ENCODE measurements around the gene DGCR8. TPM values are rescaled to one million over a fixed set of nuclear protein-coding genes. Genes with fewer than 3 reads are reported as not detected.

The DGCR8 gene
- total and polyA plus RNA-seq, 7 donors: 6.7 to 32.7 (median 15.3) TPM

DNA sequence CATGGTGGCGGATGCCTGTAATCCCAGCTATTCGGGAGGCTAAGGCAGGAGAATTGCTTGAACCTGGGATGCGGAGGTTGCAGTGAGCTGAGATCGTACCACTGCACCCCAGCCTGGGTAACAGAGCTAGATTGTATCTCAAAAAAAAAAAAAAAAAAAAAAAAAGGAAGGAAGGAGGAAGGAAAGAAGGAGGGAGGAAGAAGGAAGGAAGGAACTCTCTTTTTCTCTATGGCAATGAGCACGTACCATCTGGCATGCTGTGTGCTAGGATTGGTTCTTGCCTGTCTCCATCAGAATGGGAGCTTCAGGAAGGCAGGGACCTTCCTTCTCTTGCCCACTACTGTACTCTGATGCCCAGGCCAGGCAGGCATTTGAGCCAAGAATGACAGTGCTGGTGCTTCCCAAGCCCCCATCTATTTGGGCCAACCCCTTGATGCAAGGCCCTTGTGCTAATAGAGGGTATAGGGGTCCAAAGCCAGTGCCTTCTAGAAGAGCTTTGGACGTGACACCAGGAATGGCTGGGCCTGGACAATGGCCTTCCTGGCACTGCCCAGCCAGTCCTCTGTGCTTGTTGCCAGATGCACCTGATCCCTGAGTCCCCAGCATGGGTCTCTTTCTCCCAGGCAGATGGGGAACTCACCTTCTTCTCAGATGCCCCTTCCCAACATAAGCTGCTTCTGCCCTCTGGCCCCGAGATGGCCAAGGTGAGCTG, 10.6 kb upstream of the DGCR8 start:
- Histone ChIP-seq H3K9me3 (no peaks in the 10 kb centered on the region), H3K27ac (no peak overlapping the region), H3K27me3 (no peaks in the 10 kb centered on the region), H3K36me3 (peaks cover 0 to 6% (median 0%) of the 10 kb centered on the region in 4 donors), H3K4me3 (no peak overlapping the region), H3K4me1 (no peaks in the 10 kb centered on the region)
- intact Hi-C loops (cut with DNase I): no loop called here
- DNase-seq: no peak
- no peak for TF ChIP-seq POLR2AphosphoS5 (IDR thresholded peaks at IDR 0.05)
- TF ChIP-seq, protein P1, sequence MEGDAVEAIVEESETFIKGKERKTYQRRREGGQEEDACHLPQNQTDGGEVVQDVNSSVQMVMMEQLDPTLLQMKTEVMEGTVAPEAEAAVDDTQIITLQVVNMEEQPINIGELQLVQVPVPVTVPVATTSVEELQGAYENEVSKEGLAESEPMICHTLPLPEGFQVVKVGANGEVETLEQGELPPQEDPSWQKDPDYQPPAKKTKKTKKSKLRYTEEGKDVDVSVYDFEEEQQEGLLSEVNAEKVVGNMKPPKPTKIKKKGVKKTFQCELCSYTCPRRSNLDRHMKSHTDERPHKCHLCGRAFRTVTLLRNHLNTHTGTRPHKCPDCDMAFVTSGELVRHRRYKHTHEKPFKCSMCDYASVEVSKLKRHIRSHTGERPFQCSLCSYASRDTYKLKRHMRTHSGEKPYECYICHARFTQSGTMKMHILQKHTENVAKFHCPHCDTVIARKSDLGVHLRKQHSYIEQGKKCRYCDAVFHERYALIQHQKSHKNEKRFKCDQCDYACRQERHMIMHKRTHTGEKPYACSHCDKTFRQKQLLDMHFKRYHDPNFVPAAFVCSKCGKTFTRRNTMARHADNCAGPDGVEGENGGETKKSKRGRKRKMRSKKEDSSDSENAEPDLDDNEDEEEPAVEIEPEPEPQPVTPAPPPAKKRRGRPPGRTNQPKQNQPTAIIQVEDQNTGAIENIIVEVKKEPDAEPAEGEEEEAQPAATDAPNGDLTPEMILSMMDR (IDR thresholded peaks at IDR 0.05): no peak
- TF ChIP-seq POLR2A (IDR thresholded peaks at IDR 0.05): no peak
- no peak for TF ChIP-seq EP300 (IDR thresholded peaks at IDR 0.05)
- WGBS, 2 donors: 89 to 95% methylated on average over 7 of the region's 7 CpGs

DNA sequence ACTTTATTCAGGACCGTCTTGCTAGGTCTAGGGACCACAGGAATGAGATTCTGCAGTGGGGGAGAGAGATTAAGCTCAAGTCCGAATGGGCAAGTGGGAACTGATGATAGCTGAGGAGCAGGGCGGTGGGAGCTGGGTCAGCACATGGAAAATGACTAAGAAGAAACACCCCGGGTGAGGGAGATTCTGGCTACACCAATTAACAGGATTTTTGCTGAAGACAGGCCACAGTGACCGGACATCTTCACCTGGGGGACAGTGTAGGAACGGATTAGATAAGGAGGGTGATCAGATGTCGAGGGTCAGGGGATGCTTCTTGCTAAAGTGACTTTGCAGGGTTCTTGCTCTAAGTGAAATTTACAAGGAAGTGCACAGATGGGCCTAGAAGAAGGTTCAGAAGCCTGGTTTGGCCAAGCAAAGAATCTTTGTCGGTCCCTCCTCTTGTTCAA, 8.5 kb upstream of the DGCR8 start:
- no peaks in the 10 kb centered on the region for H3K36me3 ChIP-seq
- intact Hi-C loops (cut with DNase I): no loop called here
- no peak overlapping the region for H3K27ac ChIP-seq
- H3K27me3 ChIP-seq: no peaks in the 10 kb centered on the region
- DNase-seq: no peak
- no peaks in the 10 kb centered on the region for H3K9me3 ChIP-seq
- WGBS, 2 donors: 90 to 93% methylated on average over 8 of the region's 8 CpGs
- no peak overlapping the region for H3K4me3 ChIP-seq
- H3K4me1 ChIP-seq: no peaks in the 10 kb centered on the region
- no peak for TF ChIP-seq POLR2AphosphoS5 (IDR thresholded peaks at IDR 0.05)
- TF ChIP-seq, protein P1 (IDR thresholded peaks at IDR 0.05): no peak
- no peak for TF ChIP-seq POLR2A (IDR thresholded peaks at IDR 0.05)
- no peak for TF ChIP-seq EP300 (IDR thresholded peaks at IDR 0.05)

DNA sequence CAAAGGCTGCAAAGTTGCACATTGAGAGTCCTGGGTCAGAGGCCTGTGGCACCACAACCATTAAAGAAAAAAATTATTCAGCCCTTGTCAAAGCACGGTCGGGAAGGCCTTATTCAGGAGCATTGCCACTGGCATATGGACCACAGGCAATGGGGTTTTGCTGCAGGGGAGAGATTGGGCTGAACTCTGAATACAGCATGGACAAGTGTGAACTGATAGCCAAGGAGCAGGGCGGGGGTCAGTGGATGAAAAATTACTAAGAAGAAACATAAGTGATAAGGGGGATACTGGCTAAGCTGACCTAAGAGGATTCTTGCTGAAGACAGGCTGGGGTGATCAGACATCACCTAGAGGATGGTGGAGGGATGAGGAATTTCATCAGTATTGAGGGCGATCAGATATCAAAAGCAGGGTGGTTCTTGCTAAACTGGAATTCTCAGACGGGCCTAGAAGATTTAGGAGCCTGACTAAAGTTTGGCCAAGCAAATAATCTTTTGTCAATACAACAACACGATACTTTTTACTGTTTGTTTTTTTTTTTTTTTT, 3.3 kb upstream of the DGCR8 start:
- Histone ChIP-seq H3K4me1 (peaks cover 0 to 15% (median 13%) of the 10 kb centered on the region in 4 donors), H3K27me3 (no peaks in the 10 kb centered on the region), H3K4me3 (no peak overlapping the region), H3K9me3 (no peaks in the 10 kb centered on the region), H3K27ac (no peak overlapping the region), H3K36me3 (no peaks in the 10 kb centered on the region)
- DNase-seq: no peak
- 68 to 84% methylated on average over 6 of the region's 6 CpGs for WGBS, 2 donors
- intact Hi-C loops (cut with DNase I): no loop called here
- TF ChIP-seq, protein P1 (IDR thresholded peaks at IDR 0.05): no peak
- no peak for TF ChIP-seq POLR2A (IDR thresholded peaks at IDR 0.05)
- no peak for TF ChIP-seq EP300 (IDR thresholded peaks at IDR 0.05)
- no peak for TF ChIP-seq POLR2AphosphoS5 (IDR thresholded peaks at IDR 0.05)

DNA sequence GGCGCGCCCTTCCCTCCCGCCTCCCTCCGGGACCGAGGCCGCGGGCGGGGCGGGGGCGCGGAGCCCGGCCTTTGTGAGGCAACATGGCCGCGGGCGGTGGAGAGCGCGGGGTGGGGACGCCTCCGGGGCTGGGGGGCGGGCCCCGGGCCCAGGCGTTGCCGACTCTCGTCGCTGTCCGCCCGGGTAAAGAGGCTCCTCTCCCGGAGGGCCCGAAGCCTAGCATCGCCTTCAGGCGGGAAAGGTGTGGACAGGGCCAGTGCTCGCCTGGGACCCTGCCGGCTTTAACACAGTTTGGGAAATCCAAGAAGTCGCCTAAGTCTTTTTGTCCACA, 369 bp downstream of the DGCR8 start:
- TF ChIP-seq POLR2A (IDR thresholded peaks at IDR 0.05) (no peak), EP300 (IDR thresholded peaks at IDR 0.05) (no peak)
- H3K27ac ChIP-seq: peak overlapping the region; percentile 88 to 97 (median 94)
- peak; percentile 84 for DNase-seq
- 1% methylated on average over 34 of the region's 34 CpGs for WGBS, 2 donors
- no peaks in the 10 kb centered on the region for H3K27me3 ChIP-seq
- peaks cover 0 to 52% (median 49%) of the 10 kb centered on the region in 4 donors for H3K4me1 ChIP-seq
- no peaks in the 10 kb centered on the region for H3K9me3 ChIP-seq
- no peaks in the 10 kb centered on the region for H3K36me3 ChIP-seq
- peak overlapping the region; percentile 80 to 91 (median 88) for H3K4me3 ChIP-seq
- intact Hi-C loops (cut with DNase I): loop anchor here (2.0 to 10.0 kb wide), 4 partner anchors 37 to 106 kb away; partner anchors contain the start of genes RANBP1, TANGO2, TRMT2A and ZDHHC8
